Thymus (tissue), 11 donors: ENCODE measurements around the gene CACNA2D1. TPM values are rescaled to one million over a fixed set of nuclear protein-coding genes. Genes with fewer than 3 reads are reported as not detected.

ENCODE experiments used
- DNase-seq, 9 donors: peaks; one replicate each; pipeline ENCODE4 v3.0.0-alpha.2; 2013; ENCODE audit warnings: low spot score in 9 of 9, low read depth in 6 of 9, missing footprints in 1 of 9
- H3K27ac ChIP-seq, 2 donors: one replicate each; pipeline ENCODE4 v1.5.1; 2013; ENCODE audit warnings: control low read depth in 1 of 2, low read depth in 1 of 2, low read length in 1 of 2, mild to moderate bottlenecking in 1 of 2, moderate library complexity in 1 of 2
- H3K27me3 ChIP-seq, 2 donors: one replicate each; pipeline ENCODE4 v1.5.1; 2013; ENCODE audit warnings: low read length in 1 of 2; ENCODE audit not compliant: control insufficient read depth in 2 of 2, insufficient read depth in 1 of 2
- H3K36me3 ChIP-seq, 2 donors: one replicate each; pipeline ENCODE4 v1.5.1; 2013; ENCODE audit warnings: low read length in 1 of 2, mild to moderate bottlenecking in 1 of 2, moderate library complexity in 1 of 2; ENCODE audit not compliant: control insufficient read depth in 2 of 2, insufficient read depth in 2 of 2
- H3K4me1 ChIP-seq, 2 donors: one replicate each; pipeline ENCODE4 v1.5.1; 2013; ENCODE audit warnings: low read length in 2 of 2; ENCODE audit not compliant: control insufficient read depth in 2 of 2, insufficient read depth in 2 of 2
- H3K4me3 ChIP-seq, 2 donors: one replicate each; pipeline ENCODE4 v1.5.1; 2013; ENCODE audit warnings: low read length in 2 of 2, control low read depth in 1 of 2, mild to moderate bottlenecking in 1 of 2
- H3K9me3 ChIP-seq, 2 donors: one replicate each; pipeline ENCODE4 v1.5.1; 2013; ENCODE audit warnings: low read length in 1 of 2, mild to moderate bottlenecking in 1 of 2; ENCODE audit not compliant: control insufficient read depth in 2 of 2, insufficient read depth in 1 of 2
- WGBS: extraction: QIAGEN DNeasy Blood & Tissue Kit; methylation state at CpG from one replicate; pipeline ENCODE4 v1.1.7; 2013; 5-methylcytosine and 5-hydroxymethylcytosine counted together
- polyA plus RNA-seq: library from polyadenylated mRNA; stranded (reverse); fragments of 200-250 nt; gene quantifications from one replicate; pipeline ENCODE4 v1.2.3, GENCODE V29; 2013
- total RNA-seq: library from RNA; stranded (reverse); fragments of 120-200 nt; gene quantifications from one replicate; pipeline ENCODE4 v1.2.4, GENCODE V29; 2013
- donor health status: healthy.

Gene CACNA2D1
- total and polyA plus RNA-seq, 2 donors: 5.7 to 8.4 TPM

DNA sequence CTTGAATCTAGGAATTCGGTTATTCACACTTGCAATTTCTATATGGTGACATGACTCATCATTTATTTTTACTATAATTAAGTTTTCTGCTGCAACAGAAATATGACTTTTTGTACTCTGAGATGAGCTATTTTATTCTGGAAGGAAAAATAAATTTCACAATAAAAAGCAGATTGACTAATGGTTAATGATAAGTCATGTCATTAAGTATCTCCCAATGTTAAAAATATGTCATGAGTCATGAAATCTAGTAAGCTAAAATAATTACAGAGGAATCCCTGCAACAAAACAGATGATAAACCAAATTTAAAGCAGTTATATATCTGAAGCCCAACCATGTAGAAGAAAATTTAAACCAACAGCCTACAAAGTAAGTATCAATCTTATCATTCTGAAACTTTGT is 149.2 kb downstream of the CACNA2D1 start:
- Histone ChIP-seq H3K27ac (no peak overlapping the region), H3K4me3 (no peak overlapping the region), H3K36me3 (no peaks in the 10 kb centered on the region), H3K27me3 (no peaks in the 10 kb centered on the region), H3K4me1 (no peaks in the 10 kb centered on the region), H3K9me3 (no peaks in the 10 kb centered on the region)
- DNase-seq: no peak
- 88% methylated on average over 1 of the region's 1 CpG for WGBS

DNA sequence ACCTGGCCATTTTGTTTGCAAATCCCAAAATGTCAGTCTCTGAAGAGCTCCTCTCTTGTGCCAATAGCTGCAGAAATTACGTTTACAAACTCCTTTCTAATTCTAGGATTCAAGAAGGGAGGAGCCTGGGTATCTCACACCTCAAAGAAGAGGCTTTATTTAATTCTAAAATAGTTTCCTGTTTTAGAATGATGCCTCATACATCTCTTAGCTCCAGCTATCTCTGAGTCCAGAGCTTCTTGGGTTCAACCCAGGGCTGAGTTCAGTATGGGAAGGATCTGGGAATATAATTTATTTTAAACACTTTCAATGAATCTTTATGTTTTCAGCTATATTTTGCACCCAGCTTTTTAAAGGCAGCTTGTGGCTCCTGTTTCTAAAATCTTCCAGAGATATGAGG is 150.1 kb downstream of the CACNA2D1 start:
- H3K4me1 ChIP-seq: no peaks in the 10 kb centered on the region
- H3K9me3 ChIP-seq: no peaks in the 10 kb centered on the region
- no peak overlapping the region for H3K27ac ChIP-seq
- H3K27me3 ChIP-seq: no peaks in the 10 kb centered on the region
- H3K4me3 ChIP-seq: no peak overlapping the region
- no peak for DNase-seq
- H3K36me3 ChIP-seq: no peaks in the 10 kb centered on the region
- 47% methylated on average over 1 of the region's 1 CpG for WGBS

DNA sequence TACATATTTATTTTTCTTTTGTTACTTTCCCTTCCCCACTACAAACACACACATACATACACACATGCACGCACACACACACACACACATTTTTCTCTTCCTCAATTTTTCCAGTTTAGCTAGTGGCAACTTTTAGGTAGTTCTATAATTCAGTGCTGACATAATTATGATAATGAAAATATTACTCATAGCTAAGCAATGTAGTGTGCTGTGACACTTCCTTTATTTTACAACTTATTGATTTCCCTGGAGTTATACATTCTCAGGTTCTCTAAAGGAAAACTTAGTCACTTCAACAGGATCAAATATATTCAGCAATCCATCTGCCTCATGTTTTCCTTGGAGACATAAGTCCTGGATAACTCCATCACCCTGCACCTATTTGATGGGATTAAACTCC is 151.6 kb downstream of the CACNA2D1 start:
- WGBS: 66% methylated on average over 1 of the region's 1 CpG
- Histone ChIP-seq H3K27ac (no peak overlapping the region), H3K9me3 (no peaks in the 10 kb centered on the region), H3K27me3 (no peaks in the 10 kb centered on the region), H3K36me3 (no peaks in the 10 kb centered on the region), H3K4me3 (no peak overlapping the region), H3K4me1 (no peaks in the 10 kb centered on the region)
- DNase-seq: no peak

DNA sequence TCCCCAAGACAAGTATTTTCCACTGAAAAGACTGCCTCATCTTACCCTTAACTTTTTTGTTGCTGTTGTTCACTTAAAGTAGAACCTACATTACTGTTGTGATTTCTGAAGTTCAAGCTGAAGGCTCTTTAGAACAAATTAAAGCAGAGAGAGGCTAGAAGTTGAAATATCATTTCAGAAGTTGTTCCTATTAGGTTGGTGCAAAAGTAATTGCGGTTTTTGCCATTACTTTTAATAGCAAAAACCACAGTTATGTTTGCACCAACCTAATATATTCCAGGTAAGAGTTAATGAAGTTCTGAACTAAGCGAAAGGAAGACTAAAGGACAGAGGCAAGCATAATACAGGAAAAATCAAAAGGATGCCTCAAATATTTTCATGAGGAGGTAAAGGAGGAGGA is 153.7 kb downstream of the CACNA2D1 start:
- Histone ChIP-seq H3K27me3 (no peaks in the 10 kb centered on the region), H3K9me3 (no peaks in the 10 kb centered on the region), H3K27ac (no peak overlapping the region), H3K4me1 (no peaks in the 10 kb centered on the region), H3K4me3 (no peak overlapping the region), H3K36me3 (no peaks in the 10 kb centered on the region)
- 73% methylated on average over 2 of the region's 2 CpGs for whole genome bisulfite sequencing
- no peak for DNase-seq

DNA sequence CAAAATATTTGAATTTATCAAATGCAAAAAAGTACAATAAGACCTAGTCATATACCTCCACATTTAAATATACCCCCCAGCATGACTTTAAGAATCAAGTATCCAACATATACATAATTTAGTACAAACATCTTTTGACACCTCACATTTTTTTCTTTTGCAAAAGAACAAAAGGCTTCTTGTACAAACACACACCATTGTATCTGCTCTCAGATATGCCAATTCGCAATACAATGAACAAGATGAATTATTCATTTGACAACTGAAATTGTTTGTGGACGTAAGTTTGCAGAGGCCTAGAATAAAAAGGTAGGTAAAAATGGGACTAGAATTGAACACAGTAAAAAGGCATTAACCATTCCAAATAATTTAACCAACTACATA is 154.4 kb downstream of the CACNA2D1 start:
- DNase-seq: no peak
- H3K9me3 ChIP-seq: no peaks in the 10 kb centered on the region
- H3K4me3 ChIP-seq: no peak overlapping the region
- H3K27me3 ChIP-seq: no peaks in the 10 kb centered on the region
- H3K4me1 ChIP-seq: no peaks in the 10 kb centered on the region
- no peaks in the 10 kb centered on the region for H3K36me3 ChIP-seq
- 95% methylated on average over 2 of the region's 2 CpGs for WGBS
- H3K27ac ChIP-seq: no peak overlapping the region

DNA sequence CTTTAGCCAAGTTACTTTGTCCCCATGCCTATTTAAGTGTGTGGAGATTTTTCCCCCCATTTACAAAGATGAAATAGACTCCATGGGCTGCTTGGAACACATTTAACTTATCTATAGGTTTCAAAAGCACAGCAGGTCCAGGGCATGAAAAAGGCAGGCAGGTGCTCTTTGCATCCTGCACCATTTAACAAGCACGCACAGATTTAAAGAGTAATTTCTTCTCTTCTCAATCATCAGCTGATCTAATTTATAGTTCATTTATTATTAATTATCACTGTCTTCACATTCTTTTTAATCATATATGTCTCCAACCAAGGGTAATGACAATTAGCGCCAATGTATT is 156.8 kb downstream of the CACNA2D1 start:
- no peaks in the 10 kb centered on the region for H3K9me3 ChIP-seq
- no peak overlapping the region for H3K4me3 ChIP-seq
- H3K36me3 ChIP-seq: no peaks in the 10 kb centered on the region
- no peaks in the 10 kb centered on the region for H3K27me3 ChIP-seq
- no peak for DNase-seq
- H3K27ac ChIP-seq: no peak overlapping the region
- no peaks in the 10 kb centered on the region for H3K4me1 ChIP-seq
- WGBS: 93% methylated on average over 2 of the region's 2 CpGs

DNA sequence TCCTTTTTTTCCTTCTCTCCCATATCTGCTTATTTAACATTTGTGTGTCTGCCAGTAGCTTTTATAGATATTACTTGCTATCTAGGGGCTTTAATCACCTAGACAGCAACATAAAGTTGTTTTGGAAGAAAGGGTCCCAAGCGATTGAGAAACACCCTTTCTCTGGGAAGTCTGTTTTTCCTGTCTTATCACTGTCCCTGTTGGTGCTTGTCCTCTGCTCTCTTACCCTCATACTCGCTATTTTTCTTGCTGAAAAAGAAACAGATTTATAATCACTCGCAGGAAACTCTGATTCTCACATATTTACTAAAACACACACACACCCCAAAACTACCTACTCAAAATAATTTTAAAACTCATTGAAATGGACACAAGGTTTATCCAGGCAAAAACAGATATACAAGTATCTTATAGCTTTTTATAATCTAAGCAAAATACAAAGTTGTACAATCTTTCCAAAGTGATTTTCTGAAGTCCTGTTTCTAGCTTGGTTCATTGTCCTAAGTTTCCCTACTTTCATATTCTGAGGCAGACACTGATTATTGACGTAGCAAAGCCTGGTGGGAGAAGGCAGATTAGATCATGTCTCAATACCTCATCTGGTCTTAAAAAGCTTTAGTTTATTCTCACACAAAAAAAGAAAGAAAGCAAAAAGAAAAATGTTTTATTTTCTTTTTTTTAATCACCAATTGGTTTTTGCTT is 157.3 kb downstream of the CACNA2D1 start:
- no peaks in the 10 kb centered on the region for H3K4me1 ChIP-seq
- no peaks in the 10 kb centered on the region for H3K36me3 ChIP-seq
- no peak overlapping the region for H3K27ac ChIP-seq
- WGBS: 81% methylated on average over 4 of the region's 4 CpGs
- no peaks in the 10 kb centered on the region for H3K9me3 ChIP-seq
- no peak overlapping the region for H3K4me3 ChIP-seq
- no peak for DNase-seq
- no peaks in the 10 kb centered on the region for H3K27me3 ChIP-seq

DNA sequence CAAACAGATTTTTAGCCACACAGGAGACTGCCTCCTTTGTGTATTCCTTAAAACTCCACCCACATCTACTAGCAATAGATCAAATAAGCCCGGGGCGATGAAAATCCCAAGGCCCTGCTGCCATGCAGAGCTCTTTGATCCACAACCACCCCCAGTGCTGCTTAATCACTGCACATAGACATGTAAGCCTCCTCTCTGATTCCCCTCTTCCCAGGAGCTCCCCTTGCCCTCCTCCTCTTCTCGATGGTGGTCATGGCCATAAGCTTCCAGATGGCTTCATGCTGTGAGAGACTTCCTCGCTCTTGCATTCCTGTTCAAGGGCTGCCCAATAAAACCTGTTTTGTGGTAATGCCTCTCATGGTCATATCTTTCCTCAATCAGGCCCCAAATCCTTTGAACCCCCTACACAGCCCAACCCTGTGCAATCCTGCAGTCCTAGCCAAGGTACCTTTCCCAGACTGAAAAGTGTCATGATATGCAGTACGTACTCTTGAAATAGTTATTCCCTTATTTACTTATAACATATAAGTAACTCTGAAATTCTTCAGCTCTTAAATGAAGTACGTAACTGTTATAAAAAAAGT is 158.5 kb downstream of the CACNA2D1 start:
- DNase-seq: no peak
- Histone ChIP-seq H3K27me3 (no peaks in the 10 kb centered on the region), H3K4me3 (no peak overlapping the region), H3K9me3 (no peaks in the 10 kb centered on the region), H3K27ac (no peak overlapping the region), H3K4me1 (no peaks in the 10 kb centered on the region), H3K36me3 (no peaks in the 10 kb centered on the region)
- whole genome bisulfite sequencing: 83% methylated on average over 6 of the region's 6 CpGs

DNA sequence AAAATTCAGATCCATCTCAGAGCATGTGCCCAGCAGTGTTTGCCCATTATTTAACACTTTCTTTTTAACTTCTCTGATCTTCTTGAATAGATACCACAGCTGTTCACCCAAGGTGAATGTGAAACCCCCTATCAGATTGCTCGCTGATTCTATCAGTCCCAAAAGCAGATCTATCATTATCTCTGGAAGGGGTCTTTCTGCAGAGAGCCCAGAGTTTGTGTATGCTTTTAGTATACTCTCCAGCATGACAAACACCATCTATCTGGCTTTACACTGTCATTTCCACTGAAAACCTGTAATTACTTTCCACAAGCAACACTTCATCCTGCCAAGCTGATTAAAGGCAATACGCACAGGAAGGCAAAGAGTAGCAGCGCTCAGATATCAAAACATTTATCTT is 168.2 kb downstream of the CACNA2D1 start:
- Histone ChIP-seq H3K27ac (no peak overlapping the region), H3K4me3 (no peak overlapping the region), H3K4me1 (no peaks in the 10 kb centered on the region), H3K9me3 (no peaks in the 10 kb centered on the region), H3K36me3 (no peaks in the 10 kb centered on the region), H3K27me3 (no peaks in the 10 kb centered on the region)
- WGBS: 97% methylated on average over 3 of the region's 3 CpGs
- no peak for DNase-seq
